CD4-positive, alpha-beta T cell treated with Interleukin-15 for 1 hour (primary cell): Measurements from ENCODE around the gene DCLK3.

Experiments used
- DNase-seq: peaks from one replicate; pipeline ENCODE4 v3.0.0-alpha.2; 2020

DCLK3 gene

DNA sequence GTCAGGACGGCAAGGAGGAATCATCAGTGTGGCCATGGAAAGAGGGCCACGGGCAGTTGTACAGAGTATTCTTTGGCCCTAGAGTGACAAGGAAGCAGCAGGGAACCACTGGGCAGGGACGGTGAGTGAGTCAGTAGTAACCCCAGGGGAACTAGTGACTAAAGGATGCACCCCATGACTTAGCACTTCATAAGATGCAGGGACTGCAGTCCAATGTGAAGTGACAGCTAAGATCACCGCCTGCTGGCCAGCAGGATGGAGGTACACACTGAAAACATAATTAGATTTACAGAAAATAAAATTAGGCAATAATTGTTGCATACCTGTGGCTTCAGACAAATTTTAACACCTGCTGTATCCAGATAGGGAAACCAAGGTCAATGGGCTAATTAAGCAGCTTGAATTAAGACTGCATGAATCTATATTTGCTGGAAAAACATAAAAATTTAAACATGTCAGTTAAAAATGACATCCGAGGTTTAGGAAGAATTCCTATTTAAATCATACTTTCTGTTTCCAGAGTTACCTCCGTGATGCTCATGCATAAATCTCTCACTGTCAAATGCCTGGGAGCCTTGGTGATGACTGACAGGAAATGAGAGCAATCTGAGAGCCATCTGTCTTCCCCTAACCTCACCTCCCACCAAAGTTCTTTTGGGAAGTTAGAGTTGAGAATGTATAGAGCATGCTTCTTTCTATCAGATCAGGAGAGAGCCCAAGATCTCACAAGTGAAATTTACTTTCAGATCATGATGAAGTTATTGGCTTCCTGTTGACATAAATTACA is 56.5 kb downstream of the DCLK3 start:
- DNase-seq, result peak; percentile 51

DNA sequence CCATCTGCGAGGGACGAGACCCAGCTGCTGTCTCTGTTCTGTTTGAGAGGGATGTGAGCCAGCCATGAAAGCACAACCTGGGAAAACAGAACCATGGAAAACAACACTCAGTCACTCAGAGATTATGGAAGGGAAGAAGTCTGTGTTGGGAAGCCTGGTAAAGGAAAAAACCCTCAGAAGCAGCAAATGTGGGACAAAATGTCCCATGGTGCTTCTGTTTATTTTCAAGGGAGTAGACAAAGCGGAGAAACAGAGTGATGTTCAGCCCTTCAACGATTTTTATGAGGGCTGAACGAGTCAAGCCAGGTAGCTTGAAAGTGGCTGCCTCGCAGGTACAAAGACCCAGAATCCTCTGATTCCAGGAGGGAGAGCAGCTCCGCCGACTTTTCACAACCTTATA is 59.3 kb downstream of the DCLK3 start:
- DNase-seq, result no peak

DNA sequence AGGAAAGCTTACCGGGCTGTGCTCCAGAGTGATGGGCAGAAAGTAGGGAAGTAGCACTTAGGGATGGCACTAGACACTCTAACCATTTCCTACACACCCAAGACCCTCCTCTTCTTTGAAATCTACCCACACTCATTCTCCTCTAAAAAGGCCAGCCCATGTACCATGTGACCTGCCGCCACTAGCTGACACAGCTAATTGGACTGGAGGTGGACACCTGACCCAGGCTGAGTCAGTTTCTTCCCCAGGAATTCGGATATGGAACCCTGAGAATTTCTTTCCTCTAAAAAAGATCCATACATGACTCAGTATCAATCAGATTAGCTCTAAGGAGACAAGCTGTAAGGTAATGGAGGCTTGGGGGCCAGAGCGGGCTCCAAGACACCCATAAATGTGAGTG is 60.1 kb downstream of the DCLK3 start:
- DNase-seq, result no peak

DNA sequence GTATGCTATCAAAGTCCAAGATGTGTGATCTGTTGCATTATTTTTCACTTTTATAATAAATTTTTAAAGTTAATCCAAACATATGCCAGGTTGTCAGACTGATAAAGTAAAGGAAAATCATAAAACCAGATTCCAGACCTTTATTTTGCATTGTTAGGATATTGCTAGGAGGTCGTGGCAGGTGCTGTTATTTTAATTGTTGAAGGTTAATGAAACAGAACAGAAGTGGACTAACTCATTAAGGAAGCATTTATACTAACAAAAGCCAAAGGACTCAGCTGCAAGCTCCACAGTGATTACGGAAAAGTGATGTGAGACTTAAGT is 63.1 kb downstream of the DCLK3 start:
- no peak for DNase-seq

DNA sequence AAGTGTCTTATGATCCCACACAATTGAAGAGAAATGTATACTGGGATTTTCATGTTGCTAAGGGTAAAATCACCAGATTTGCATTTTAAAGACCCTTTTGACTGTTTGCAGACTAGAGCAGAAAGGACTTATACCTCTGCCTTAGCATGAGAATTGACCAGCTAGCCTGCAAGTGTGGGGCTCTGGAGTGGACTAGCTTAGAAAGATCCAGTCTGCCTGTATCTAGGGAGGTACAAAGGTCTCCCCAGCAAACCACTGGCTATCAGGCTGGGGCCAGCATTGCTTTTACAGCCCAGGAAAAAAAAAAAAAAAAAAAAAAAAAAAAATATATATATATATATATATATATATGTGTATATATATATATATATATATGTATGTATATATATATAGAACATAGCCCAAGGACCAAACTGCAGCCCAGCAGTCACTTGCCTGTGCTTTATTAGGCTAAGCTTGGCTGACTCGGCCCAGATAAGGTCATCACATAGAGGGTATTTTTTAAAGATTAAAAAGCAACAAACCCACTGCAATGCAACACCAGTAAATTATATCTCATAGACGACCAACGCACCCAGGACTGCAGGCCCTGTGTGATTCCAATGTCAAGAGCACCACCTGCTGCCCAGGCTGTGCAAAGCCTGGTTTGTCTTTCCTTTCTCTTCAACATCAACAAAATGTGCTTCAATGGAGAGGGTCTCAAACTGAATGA is 63.7 kb downstream of the DCLK3 start:
- DNase-seq, result peak; percentile 20

DNA sequence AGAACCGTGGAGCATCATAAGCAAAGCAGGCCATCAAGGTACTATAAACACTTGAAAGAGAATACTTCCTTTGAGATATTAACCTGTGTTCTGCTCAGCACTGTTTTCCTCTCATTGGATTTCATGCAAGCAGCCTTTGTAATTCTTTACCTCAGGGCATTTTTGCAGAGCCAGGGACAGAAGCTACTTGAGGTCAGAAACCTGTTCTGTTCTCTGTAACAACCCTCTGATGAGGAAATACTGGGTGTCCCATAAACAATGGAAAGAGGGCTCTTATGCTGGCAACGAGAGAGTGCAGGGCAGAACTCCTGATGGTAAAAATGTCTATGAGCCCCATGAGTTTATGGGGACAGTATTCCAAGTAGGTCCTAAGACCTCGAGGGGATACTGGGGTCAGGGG is 66.0 kb downstream of the DCLK3 start:
- no peak for DNase-seq

DNA sequence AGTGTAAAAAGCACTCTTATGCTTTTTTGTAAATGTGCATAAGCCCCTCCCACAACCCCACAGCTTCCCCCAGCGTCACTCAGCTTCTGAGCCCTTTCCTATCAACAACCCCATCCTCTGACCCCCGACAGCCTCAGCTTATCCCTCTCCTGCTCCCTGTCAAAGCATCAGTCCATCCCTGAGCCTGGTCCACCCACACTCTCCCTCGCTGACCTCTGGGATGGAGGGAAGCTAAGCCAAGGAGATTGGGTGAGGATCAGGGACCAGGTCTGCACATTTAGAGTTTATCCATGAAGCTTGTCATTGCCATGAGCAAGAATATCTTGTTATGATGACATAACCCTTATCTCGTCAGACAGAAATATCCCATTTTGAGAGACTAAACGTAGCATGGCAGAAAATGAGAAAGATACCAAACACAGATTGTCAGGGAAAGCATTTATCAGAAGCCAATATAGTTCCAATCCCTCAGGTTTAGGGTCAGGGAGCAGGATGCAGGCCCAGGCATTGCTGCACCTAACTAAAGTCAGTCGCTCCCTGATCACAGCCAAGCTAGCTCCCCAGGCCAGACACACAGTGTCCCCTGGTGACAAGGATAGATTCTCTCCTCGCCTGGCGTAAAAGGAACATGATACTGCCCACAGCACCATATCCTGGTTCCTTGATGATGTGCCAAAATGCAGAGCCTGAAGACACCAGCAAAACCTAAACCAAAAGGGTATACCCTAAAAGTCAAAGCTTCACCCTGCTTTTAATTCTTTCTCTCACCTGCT is 66.9 kb downstream of the DCLK3 start:
- no peak for DNase-seq

DNA sequence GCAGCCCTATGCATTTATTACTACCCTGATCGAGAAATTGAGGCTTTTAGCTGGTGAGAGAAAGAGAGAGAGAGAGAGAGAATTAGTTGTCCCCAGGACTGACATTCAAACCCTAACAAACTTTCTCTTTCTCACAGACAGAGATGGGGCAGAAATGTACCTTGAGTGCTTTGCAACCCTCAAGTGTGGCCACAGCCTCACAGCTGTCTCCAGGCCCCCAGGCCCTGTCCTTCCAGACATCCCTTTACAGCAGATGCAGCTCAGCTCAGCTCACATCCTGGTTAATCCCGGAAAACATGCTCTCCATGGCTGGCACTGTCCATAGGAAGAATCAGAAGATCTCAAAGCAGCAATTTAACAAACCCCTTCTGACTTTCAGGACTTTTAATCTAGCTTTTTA is 67.6 kb downstream of the DCLK3 start:
- no peak for DNase-seq

DNA sequence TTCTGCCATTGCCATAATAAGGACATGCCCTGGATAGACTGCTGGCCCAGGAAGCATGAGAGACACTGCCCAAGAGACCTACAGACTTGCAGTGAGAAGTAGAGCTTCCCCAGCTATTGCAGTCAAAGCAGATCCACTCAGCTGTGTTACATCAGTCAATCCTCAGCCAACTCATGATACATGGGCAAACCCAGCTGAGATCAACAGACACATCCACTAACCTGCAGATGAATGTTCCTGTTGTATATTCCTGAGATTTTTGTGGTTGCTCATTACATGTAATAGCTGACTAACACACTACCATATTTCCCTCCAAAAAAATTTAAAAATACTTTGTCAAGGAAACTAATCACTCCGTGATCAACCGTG is 68.6 kb downstream of the DCLK3 start:
- DNase-seq, result no peak

DNA sequence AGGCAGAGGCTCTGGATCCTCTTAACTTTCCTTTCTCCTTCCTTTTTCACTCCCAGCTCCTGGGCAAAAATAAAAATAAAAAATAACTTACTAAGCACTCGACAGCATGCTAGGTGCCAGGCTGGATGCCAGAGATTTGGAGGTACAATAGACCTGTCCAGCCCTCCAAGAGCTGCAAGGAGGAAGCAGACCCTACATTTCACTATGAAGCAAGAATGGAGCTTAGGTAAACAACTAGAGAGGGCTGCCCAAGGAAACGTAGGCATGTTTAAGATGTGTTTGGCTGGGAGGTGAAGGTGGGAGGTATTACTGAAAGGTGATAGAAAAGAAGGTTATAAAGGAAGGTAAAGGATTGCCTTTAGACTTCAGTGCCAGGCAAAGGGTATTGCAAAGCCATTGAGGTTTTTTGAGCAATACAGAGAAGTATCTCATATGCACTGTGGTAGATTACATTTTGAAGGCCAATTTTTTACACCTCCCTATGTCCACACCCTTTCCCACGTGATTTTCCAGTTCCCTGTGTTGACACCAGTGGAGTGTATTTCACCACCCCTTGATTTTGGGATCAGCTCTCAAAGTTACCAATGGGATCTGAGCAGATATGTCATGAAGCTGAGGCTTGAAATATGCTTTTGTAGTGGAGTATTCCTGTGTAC is 69.1 kb downstream of the DCLK3 start:
- no peak for DNase-seq

DNA sequence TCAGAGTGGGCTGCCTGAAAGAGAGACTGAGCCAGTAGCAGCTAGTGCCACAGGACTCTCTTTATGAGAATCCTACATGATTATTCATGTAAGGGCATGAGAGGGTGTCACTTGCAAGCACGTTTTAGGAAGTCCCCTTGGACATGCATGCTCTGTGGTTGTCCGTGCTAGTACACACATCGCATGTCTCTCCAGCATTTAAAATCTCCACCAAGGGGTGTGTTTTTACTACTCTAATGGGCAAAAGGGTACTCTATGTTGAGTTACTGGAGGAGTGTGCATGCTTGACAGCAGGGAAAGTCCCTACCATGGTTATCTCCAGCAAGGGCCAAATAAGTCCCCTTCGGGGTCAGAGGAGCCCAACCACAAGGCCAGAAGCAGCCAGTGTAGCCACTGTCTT is 70.7 kb downstream of the DCLK3 start:
- no peak for DNase-seq

DNA sequence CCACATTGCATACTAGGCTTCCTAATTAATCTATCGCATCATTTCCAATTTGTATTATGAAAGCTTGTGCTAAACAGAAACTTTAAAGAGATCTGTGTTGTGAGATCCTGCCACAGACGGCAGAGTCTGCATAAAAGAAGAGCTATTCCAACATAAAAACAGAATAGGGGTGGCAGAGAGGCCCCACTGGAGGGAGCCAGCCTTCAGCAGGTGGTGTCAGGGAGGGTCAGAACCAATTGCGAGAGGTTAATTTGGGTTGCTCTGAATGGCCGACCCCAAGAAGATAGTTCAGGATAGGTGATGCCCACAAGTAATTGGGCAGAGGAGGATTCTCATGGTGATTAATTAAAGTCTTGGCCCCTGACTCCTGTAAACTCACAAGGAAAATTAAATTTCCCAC is 74.8 kb downstream of the DCLK3 start:
- no peak for DNase-seq

DNA sequence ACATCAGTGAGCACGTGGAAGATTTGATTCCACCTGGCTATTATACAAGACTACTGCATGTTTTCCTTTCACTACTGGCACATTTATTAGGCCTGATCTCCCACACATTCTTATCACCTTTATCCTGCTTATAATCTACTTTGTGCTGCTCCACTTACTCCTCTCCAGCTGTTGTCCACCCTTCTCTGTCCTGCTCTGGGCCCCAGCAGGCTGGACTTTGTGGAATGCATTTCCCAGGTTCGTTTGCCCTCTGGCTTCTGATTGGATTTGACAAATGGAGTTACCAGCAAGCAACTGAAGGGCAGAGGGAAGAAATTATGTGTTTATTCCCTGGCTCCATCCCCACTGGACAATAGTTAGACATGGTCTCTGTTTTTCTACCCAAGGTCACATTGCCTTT is 75.5 kb downstream of the DCLK3 start:
- DNase-seq, result no peak

DNA sequence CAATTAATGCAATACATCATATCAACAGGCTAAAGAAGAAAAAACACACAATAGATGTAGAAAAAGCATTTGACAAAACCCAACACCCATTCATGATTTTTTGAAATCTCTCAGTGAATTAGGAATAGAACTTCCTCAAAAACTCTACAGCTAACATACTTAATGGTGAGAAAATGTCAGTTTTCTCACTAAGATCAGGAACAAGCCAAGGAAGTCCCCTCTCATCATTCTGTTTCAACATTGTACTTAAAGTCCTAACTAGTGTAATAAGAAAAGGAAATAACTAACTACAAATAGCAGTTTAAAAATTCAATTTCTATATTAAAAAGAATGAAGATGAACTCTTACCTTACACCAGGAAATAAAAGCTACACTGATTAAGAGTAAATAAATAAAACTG is 77.8 kb downstream of the DCLK3 start:
- DNase-seq, result no peak

DNA sequence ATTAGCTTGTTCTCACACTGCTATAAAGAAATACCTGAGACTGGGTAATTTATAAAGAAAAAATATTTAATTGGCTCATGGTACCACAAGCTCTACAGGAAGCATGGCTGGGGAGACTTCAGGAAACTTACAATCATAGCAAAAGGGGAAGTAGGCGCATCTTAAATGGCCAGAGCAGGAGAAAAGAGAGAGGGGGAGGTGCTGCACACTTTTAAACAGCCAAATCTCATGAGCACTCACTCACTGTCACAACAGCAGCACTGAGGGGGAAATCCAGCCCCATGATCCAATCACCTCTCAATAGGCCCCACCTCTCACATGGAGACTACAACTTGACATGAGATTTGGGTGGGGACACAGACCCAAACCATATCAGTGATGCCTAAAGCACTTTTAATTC is 82.5 kb downstream of the DCLK3 start:
- no peak for DNase-seq

DNA sequence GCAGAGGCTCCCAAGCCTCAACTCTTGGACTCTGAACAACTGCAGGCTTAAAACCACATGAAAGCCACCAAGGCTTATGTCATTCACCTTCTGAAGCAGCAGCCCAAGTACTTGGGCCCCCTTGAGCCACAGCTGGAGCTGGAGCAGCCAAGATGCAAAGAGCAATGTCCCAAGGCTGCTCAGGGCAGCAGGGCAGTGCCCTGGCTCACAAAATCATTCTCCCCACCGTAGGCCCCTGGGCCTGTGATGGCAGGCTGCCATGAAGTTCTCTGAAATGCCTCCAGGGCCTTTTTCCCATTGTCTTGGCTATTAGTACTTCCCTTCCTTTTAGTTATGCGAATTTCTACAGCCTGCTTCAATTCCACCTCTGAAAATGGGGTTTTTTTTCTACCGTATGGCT is 83.4 kb downstream of the DCLK3 start:
- DNase-seq, result no peak

DNA sequence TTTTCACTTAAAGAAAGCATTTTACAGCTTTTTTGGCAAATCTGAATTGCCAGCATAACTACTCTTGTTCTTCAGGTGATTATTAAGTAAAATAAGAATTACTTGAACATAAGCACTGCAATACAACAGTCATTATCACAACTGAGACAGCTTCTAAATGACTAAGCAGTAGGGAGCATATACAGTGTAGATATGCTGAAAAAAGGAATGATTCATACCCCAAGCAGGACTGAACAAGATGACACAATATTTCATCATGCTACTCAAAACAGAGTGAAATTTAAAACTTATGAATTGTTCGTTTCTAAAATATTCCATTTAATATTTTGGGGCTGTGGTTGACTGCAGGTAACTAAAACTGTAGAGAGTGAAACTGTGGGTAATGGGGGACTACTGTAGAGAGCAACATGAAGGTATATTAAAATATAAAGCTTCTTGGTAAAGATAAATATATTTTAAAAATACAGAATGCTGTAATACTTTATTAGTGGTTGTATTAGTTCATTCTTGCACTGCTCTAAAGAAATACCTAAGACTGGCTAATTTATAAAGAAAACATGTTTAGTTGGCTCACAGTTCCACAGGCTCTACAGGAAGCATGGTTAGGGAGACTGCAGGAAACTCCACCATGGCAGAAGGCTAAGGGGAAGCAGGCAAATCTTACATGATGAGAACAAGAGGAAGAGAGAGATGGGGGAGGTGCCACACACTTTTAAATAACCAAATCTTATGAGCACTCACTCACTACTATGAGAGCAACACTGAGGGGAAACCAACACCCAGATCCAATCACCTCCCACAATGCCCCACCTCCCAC is 84.8 kb downstream of the DCLK3 start:
- no peak for DNase-seq

DNA sequence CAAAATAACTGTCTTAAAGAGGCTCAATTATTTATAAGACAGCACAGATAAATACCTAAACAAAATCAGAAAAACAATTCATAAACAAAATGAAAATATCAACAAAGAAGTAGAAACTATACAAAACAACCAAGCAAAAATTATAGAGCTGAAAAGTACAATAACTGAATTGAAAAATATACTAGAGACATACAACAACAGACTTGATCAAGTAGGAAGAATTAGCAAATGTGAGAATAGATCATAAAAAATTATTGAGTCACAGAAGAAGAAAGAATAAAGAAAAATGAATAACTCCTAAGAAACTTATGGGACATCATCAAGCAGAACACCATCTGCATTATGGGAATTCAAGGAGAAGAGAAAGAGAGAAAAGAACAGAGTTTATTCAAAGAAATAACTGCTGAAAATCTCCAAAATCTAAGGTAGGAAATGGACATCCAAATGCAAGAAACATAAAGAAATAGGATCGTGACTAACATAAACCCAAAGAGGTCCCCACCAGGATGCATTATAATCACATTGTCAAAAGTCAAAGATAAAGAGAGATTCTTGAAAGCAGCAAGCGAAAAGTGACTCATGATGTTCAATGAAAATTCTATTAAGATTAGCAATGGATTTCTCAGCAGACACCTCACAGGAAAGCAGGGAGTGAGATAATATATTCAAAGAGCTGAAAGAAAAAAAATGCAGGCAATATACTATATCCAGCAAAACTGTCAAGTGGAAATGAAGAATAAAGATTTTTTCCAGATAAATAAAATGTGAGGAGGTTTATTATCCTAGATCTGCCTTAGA is 85.9 kb downstream of the DCLK3 start:
- no peak for DNase-seq

DNA sequence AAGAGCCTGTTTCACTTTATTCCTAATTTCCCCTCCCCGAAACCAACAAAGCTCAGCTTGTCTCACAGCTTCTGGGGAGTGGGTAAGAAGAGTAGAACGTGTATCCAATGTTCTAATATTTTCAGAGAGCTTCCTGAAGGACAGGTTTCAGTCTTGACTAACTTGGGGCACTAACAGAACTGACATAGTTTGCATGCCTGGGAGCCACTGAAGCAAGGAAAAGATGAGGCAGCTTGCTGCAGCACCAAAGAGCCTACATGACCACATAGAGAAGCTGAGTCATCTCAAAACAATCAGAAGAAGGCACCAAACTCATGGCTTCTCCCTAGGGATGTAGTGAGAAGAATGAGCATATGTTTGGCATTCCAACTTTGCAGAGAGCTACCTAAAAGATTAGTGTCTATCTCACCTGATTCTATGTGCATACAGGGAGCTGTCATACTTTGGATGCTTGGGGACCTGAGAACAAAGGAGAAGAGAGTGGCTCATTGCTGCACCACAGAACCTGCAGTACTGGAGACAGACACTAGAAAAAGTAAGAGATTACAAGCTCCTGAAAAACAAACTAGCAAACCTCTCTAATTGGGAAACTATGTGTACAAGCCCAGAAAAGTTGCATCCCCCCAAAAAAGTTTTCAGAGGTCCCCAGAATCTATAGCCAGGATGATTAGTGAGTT is 86.9 kb downstream of the DCLK3 start:
- DNase-seq, result no peak

DNA sequence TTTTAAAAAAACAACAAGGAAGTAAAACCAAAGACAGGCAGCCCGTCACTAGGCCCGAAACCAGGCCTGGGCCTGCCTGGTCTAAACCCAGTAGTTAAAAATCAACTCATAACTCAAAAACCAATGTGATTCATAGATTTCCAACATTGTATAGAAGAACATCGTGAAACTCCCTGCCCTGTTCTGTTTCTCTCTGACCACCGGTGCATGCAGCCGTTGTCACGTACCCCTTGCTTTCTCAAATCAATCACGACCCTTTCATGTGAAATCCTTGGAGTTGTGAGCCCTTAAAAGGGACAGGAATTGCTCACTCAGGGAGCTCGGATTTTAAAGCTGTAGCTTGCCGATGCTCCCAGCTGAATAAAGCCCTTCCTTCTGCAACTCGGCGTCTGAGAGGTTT is 89.5 kb downstream of the DCLK3 start:
- no peak for DNase-seq

DNA sequence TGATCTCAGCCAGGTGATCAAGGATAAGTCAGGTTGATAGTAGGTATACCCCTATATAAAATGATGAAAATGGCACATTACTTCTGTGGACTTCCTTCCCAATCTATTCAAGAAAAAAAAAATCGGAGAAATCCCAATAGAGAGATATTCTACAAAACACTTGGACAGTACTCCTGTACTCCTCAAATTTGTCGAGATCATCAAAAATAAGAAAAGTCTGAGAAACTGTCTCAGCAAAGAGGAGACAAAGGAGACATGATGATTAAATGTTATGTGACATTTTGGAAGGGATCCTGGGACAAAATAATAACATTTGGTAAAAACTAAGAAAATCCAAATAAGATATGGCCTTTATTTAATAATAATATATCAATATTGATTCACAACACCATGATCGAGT is 94.6 kb downstream of the DCLK3 start:
- no peak for DNase-seq
